ENCODE results near the gene TBX20.

DNA sequence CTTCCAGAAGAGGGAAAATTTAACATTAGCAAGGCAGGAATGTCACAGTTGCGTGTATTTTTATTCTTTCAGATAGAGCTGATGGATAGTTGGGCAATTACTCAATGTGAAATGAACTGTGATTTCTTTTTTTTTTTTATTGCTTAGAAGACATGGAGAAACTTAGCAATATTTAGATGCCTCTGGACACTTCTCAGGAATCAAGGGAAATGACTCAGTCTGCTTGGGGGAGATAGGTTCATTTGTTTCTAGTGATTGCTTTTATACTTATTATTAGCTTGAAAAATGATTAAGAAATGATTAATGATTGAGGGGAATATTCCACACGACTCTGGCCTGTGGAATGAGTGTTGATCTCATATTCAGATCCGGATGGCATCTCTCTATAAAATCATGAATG lies 33.1 kb upstream of the TBX20 start:
- TF ChIP-seq, protein P1, sequence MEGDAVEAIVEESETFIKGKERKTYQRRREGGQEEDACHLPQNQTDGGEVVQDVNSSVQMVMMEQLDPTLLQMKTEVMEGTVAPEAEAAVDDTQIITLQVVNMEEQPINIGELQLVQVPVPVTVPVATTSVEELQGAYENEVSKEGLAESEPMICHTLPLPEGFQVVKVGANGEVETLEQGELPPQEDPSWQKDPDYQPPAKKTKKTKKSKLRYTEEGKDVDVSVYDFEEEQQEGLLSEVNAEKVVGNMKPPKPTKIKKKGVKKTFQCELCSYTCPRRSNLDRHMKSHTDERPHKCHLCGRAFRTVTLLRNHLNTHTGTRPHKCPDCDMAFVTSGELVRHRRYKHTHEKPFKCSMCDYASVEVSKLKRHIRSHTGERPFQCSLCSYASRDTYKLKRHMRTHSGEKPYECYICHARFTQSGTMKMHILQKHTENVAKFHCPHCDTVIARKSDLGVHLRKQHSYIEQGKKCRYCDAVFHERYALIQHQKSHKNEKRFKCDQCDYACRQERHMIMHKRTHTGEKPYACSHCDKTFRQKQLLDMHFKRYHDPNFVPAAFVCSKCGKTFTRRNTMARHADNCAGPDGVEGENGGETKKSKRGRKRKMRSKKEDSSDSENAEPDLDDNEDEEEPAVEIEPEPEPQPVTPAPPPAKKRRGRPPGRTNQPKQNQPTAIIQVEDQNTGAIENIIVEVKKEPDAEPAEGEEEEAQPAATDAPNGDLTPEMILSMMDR (IDR thresholded peaks at IDR 0.05; ENCODE audit: low read depth, low read length): no peak
- no peak for TF ChIP-seq EZH2phosphoT487 (IDR thresholded peaks at IDR 0.05; ENCODE audit: low read depth)

Measured in OCI-LY3 (cell line).